Parathyroid adenoma (tissue), 2 donors: ENCODE data around the gene SERTM2.

Experiments used
- H2AFZ ChIP-seq: fragments of 300-600 bp; sonication (generic); one replicate; pipeline ENCODE4 v1.7.0; 2017; ENCODE audit warnings: antibody characterized with exemption, mild to moderate bottlenecking
- H3K27ac ChIP-seq: fragments of 300-600 bp; sonication (generic); one replicate; pipeline ENCODE4 v1.7.0; 2017
- H3K27me3 ChIP-seq: fragments of 300-600 bp; sonication (generic); one replicate; pipeline ENCODE4 v1.7.0; 2017; ENCODE audit warnings: low read length; ENCODE audit not compliant: control insufficient read depth, insufficient read depth
- H3K36me3 ChIP-seq: fragments of 300-600 bp; sonication (generic); one replicate; pipeline ENCODE4 v1.7.0; 2017; ENCODE audit warnings: low read length; ENCODE audit not compliant: control insufficient read depth, insufficient read depth
- H3K4me1 ChIP-seq: fragments of 300-600 bp; sonication (generic); one replicate; pipeline ENCODE4 v1.7.0; 2017; ENCODE audit warnings: control low read depth
- H3K4me2 ChIP-seq: fragments of 300-600 bp; sonication (generic); one replicate; pipeline ENCODE4 v1.7.0; 2017; ENCODE audit warnings: low read length
- H3K4me3 ChIP-seq: fragments of 300-600 bp; sonication (generic); one replicate; pipeline ENCODE4 v1.7.0; 2017; ENCODE audit warnings: low read depth, low read length
- H3K79me2 ChIP-seq: fragments of 300-600 bp; sonication (generic); one replicate; pipeline ENCODE4 v1.7.0; 2017; ENCODE audit warnings: control low read depth
- H3K9ac ChIP-seq: fragments of 300-600 bp; sonication (generic); one replicate; pipeline ENCODE4 v1.7.0; 2017; ENCODE audit warnings: mild to moderate bottlenecking
- H3K9me3 ChIP-seq: fragments of 300-600 bp; sonication (generic); one replicate; pipeline ENCODE4 v1.7.0; 2017; ENCODE audit warnings: low read length; ENCODE audit not compliant: control insufficient read depth
- TF ChIP-seq, protein P1 (sequence below): fragments of 300-600 bp; sonication (generic); IDR thresholded peaks from one replicate; pipeline ENCODE4 v1.7.0; 2017; ENCODE audit warnings: antibody characterized with exemption, mild to moderate bottlenecking
- donor health status: primary hyperparathyroidism.

SERTM2 gene

DNA sequence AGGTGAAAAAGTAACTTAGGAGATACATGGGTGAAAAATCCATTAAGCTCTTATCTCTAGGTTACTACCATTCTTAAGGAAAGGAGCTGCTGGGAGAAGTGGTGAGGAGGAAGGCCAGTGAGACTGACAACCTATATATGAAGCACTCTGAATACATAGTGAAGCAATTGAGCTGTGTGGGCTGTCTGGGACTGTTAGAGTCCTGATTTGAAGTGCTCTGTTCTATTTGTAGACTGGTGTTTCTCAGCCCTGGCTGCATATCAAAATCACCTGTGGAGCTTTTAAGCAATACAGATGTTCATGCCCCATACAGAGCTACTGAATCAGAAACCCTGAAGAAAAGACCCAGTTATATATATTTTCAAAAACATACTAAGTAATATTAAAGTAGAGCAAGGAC is 3.9 kb downstream of the SERTM2 start:
- TF ChIP-seq, protein P1, sequence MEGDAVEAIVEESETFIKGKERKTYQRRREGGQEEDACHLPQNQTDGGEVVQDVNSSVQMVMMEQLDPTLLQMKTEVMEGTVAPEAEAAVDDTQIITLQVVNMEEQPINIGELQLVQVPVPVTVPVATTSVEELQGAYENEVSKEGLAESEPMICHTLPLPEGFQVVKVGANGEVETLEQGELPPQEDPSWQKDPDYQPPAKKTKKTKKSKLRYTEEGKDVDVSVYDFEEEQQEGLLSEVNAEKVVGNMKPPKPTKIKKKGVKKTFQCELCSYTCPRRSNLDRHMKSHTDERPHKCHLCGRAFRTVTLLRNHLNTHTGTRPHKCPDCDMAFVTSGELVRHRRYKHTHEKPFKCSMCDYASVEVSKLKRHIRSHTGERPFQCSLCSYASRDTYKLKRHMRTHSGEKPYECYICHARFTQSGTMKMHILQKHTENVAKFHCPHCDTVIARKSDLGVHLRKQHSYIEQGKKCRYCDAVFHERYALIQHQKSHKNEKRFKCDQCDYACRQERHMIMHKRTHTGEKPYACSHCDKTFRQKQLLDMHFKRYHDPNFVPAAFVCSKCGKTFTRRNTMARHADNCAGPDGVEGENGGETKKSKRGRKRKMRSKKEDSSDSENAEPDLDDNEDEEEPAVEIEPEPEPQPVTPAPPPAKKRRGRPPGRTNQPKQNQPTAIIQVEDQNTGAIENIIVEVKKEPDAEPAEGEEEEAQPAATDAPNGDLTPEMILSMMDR = no peak
- H3K36me3 ChIP-seq = no peaks in the 10 kb centered on the region
- H3K4me1 ChIP-seq = no peaks in the 10 kb centered on the region
- H3K9ac ChIP-seq = no peak overlapping the region
- H3K4me2 ChIP-seq = no peak overlapping the region
- no peak overlapping the region for H3K27ac ChIP-seq
- H3K27me3 ChIP-seq = no peaks in the 10 kb centered on the region
- H3K4me3 ChIP-seq = no peak overlapping the region
- H2AFZ ChIP-seq = no peak overlapping the region
- H3K79me2 ChIP-seq = no peaks in the 10 kb centered on the region
- H3K9me3 ChIP-seq = no peaks in the 10 kb centered on the region

DNA sequence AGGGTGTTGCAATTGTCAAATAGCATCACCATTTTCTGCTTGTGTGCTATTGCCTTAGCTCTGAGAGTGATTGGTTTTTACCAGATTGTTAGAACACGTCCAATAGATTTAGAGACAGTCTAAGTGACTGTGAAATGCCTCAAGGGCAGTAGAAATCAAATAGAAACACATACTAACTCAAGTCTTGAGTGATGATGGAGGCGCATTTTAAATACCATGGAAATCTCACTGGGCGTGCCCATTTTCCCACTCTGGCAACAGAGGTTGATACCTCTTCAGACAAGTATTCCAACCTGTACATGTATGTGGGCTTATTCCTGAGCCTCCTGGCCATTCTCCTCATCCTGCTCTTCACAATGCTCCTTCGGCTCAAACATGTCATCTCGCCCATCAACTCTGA is 7.2 kb downstream of the SERTM2 start:
- Histone ChIP-seq H3K4me3 (no peak overlapping the region), H3K27me3 (no peaks in the 10 kb centered on the region), H2AFZ (no peak overlapping the region), H3K79me2 (no peaks in the 10 kb centered on the region), H3K4me2 (no peak overlapping the region), H3K27ac (no peak overlapping the region), H3K36me3 (no peaks in the 10 kb centered on the region), H3K9me3 (no peaks in the 10 kb centered on the region), H3K9ac (no peak overlapping the region), H3K4me1 (no peaks in the 10 kb centered on the region)
- TF ChIP-seq, protein P1 = no peak

DNA sequence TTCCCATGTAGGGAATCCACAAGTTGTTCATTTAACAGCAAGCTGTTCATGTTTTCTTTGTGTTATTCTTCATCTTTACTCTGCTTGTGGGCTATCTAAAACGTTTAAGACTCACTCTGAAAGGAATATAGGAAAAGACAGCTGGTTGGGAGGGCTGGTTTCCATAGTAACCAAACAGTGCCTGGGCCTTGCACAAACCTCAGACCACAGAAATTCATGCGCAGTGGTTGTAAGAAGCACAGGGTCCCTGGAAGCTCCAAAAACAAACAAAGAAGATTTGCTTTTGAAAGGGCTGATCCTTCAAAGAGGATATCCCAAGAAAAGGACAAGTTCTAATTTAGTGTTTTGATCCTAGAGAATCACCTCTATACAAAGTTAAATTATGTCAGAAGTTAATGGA is 7.8 kb downstream of the SERTM2 start:
- H3K9ac ChIP-seq = no peak overlapping the region
- H3K4me1 ChIP-seq = no peaks in the 10 kb centered on the region
- H3K36me3 ChIP-seq = no peaks in the 10 kb centered on the region
- no peaks in the 10 kb centered on the region for H3K79me2 ChIP-seq
- H3K9me3 ChIP-seq = no peaks in the 10 kb centered on the region
- no peak overlapping the region for H3K4me2 ChIP-seq
- no peaks in the 10 kb centered on the region for H3K27me3 ChIP-seq
- H2AFZ ChIP-seq = no peak overlapping the region
- TF ChIP-seq, protein P1 = no peak
- H3K27ac ChIP-seq = no peak overlapping the region
- H3K4me3 ChIP-seq = no peak overlapping the region

DNA sequence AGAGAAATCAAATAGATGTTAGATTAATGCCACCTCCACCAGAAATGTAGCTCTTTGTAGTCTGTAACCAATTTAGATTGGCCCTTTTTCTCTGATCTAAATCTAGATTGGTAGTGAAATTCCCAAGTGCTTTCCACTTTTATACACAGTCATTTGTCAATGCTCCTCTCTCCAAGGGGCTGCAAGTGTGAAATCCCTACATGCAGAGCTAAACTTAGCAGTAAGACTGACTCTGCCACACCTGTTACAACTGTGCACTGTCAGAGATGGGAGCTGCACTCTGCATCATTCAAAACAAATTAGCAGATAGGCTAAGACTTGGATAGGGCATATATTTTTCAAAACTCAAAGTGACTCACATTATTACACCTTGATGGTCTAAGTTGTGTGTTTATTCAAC is 9.1 kb downstream of the SERTM2 start:
- H3K9ac ChIP-seq = no peak overlapping the region
- no peak overlapping the region for H2AFZ ChIP-seq
- H3K4me1 ChIP-seq = no peaks in the 10 kb centered on the region
- TF ChIP-seq, protein P1 = no peak
- H3K4me3 ChIP-seq = no peak overlapping the region
- no peaks in the 10 kb centered on the region for H3K79me2 ChIP-seq
- H3K9me3 ChIP-seq = no peaks in the 10 kb centered on the region
- H3K27me3 ChIP-seq = no peaks in the 10 kb centered on the region
- no peaks in the 10 kb centered on the region for H3K36me3 ChIP-seq
- H3K4me2 ChIP-seq = no peak overlapping the region
- no peak overlapping the region for H3K27ac ChIP-seq

DNA sequence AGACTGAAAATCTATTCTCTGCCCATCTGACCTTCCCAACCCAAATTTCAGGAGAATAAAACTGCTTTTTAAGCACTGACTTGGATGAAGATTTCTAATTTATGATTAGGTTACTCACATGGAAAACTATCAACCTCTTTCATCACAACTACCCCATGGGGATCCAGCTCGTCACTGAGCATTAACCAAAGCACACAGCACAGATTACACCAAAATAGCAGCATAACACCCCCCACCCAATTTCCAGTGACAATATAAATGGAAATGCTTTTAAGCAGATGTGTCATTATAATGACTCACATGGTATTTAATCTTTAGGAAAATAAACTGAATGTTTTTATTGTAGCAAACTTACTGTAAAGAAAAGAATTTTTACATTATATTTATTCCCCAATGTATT is 9.7 kb downstream of the SERTM2 start:
- Histone ChIP-seq H3K79me2 (no peaks in the 10 kb centered on the region), H3K27me3 (no peaks in the 10 kb centered on the region), H3K27ac (no peak overlapping the region), H3K4me1 (no peaks in the 10 kb centered on the region), H3K4me2 (no peak overlapping the region), H3K9me3 (no peaks in the 10 kb centered on the region), H3K9ac (no peak overlapping the region), H3K4me3 (no peak overlapping the region), H2AFZ (no peak overlapping the region), H3K36me3 (no peaks in the 10 kb centered on the region)
- TF ChIP-seq, protein P1 = no peak
